Gastrocnemius medialis (tissue), 4 donors: Measurements from ENCODE around the gene CBS.
"Not testable (repeated sequence)": the region's sequence is repeated elsewhere in the genome, so short reads cannot be mapped to it uniquely, and the experiment has no call there.

Experiments
- CTCF ChIP-seq, 5 experiments: fragments of 450-650 bp in 3 of 5; fragments of 200-600 bp in 2 of 5; sonication (generic) in 2 of 5; IDR thresholded peaks in 4 of 5; conservative IDR thresholded peaks in 1 of 5; 1 replicate in 4 of 5; 2 replicates in 1 of 5; pipeline ENCODE4 v1.5.1; 2016 to 2019; ENCODE audit warnings: antibody characterized with exemption in 5 of 5, mild to moderate bottlenecking in 3 of 5, moderate library complexity in 3 of 5
- POLR2A ChIP-seq, 2 donors: fragments of 450-650 bp; IDR thresholded peaks; one replicate each; pipeline ENCODE4 v1.6.1; 2017; ENCODE audit warnings: antibody characterized with exemption in 2 of 2, mild to moderate bottlenecking in 2 of 2, moderate library complexity in 2 of 2

GRCh38 chr21:43042169-43042568 is 33.5 kb downstream of the CBS start:
- not testable (repeated sequence) for TF ChIP-seq CTCF (IDR thresholded peaks at IDR 0.05 in 4 of 5, conservative IDR thresholded peaks at IDR 0.05 in 1 of 5); POLR2A (IDR thresholded peaks at IDR 0.05)
